GM10248 (cell line): ENCODE data around the gene SH3BP5.

Experiments
- CTCF ChIA-PET: fragments of 300-600 bp; sonication (Branson Sonifier 250); formaldehyde crosslinking; extraction: SDS; loops from one replicate; lab custom pipeline; 2021; ENCODE audit warnings: antibody characterized with exemption; lab: Yijun Ruan, JAX
- POLR2A ChIA-PET: fragments of 350-650 bp; sonication (Branson Sonifier 250); formaldehyde crosslinking; extraction: SDS; loops from one replicate; lab custom pipeline; 2020; ENCODE audit warnings: antibody characterized with exemption; lab: Yijun Ruan, JAX
- DNase-seq: peaks from one replicate; pipeline ENCODE4 v3.0.0; 2012; ENCODE audit errors: extremely low spot score
- CTCF ChIP-seq: IDR thresholded peaks from 2 replicates; pipeline ENCODE4 v1.5.1; 2012; ENCODE audit warnings: mild to moderate bottlenecking, low read depth; ENCODE audit errors: extremely low read depth, missing control alignments, control extremely low read depth

SH3BP5 gene

GRCh38 chr3:15347063-15347736 is 14.8 kb upstream of the SH3BP5 start:
- POLR2A ChIA-PET = no interaction called here
- no peak for DNase-seq

GRCh38 chr3:15346516-15346915 is 14.1 kb upstream of the SH3BP5 start:
- POLR2A ChIA-PET = no interaction called here
- TF ChIP-seq CTCF = no peak
- CTCF ChIA-PET = interaction anchor here (1.0 to 9.1 kb wide), 13 partner anchors 9 to 143 kb away, joined by 3 to 61 read pairs (median 5); partner anchors contain the start of gene SH3BP5
- no peak for DNase-seq

More at GRCh38 chr3:15347063-15347736, 14.8 kb upstream of the SH3BP5 start:
- CTCF ChIA-PET = interaction anchor here (0.9 to 9.1 kb wide), 7 partner anchors 11 to 80 kb away, joined by 3 to 61 read pairs (median 5); partner anchors contain the start of gene SH3BP5
- TF ChIP-seq CTCF = no peak

- CTCF ChIA-PET = interaction anchor here (1.0 to 9.1 kb wide), 16 partner anchors 9 to 142 kb away, joined by 3 to 61 read pairs (median 4); partner anchors contain the start of gene SH3BP5
- TF ChIP-seq CTCF = no peak
- peak; percentile 71 for DNase-seq
- POLR2A ChIA-PET = interaction anchor here (0.6 to 0.9 kb wide), 3 partner anchors 12 to 149 kb away, joined by 3 to 5 read pairs (median 3); no protein-coding TSS in a partner anchor
Observed at GRCh38 chr3:15345608-15346137, 13.3 kb upstream of the SH3BP5 start.

- POLR2A ChIA-PET = interaction anchor here (0.9 kb wide), 2 partner anchors 11 to 16 kb away, joined by 3 read pairs; no protein-coding TSS in a partner anchor
- CTCF ChIA-PET = interaction anchor here (1.0 to 9.1 kb wide), 15 partner anchors 9 to 141 kb away, joined by 3 to 61 read pairs (median 4); partner anchors contain the start of gene SH3BP5
- TF ChIP-seq CTCF = no peak
- DNase-seq = no peak
Observed at GRCh38 chr3:15345066-15345607, 12.8 kb upstream of the SH3BP5 start.

- CTCF ChIA-PET = interaction anchor here (0.9 to 4.0 kb wide), 6 partner anchors 8 to 76 kb away, joined by 3 to 24 read pairs (median 5); partner anchors contain the start of gene SH3BP5
- no peak for DNase-seq
- POLR2A ChIA-PET = interaction anchor here (1.2 kb wide), 1 partner anchor 13 kb away, joined by 3 read pairs; no protein-coding TSS in a partner anchor
- TF ChIP-seq CTCF = no peak
Observed at GRCh38 chr3:15342945-15343344, 10.6 kb upstream of the SH3BP5 start.

GRCh38 chr3:15342246-15342645 is 9.9 kb upstream of the SH3BP5 start:
- CTCF ChIA-PET = interaction anchor here (0.9 to 4.0 kb wide), 6 partner anchors 7 to 75 kb away, joined by 3 to 24 read pairs (median 5); partner anchors contain the start of gene SH3BP5
- POLR2A ChIA-PET = interaction anchor here (1.2 kb wide), 1 partner anchor 12 kb away, joined by 3 read pairs; no protein-coding TSS in a partner anchor

More at GRCh38 chr3:15342246-15342645, 9.9 kb upstream of the SH3BP5 start:
- TF ChIP-seq CTCF = no peak
- no peak for DNase-seq
